ENCODE results near the gene JARID2.

Gene JARID2

DNA sequence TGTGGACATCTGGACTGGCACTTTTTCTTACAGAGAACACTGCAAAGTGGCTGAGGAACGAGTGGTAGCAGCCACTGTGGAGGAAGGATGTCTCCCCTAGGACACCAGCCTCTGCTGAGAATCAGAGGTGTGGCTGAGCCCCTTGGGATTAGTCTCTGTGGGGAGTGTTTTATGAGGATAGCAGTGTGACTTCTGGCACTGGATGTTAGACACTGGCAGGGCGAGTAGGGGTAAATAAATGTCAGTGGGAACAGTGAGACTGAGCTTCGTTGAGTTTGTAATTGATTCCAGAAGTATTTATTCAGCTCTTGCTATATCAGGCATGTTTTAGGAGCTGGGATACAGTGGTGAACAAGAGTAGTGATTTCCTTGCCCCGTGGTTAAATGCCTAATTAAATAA, 124.0 kb downstream of the JARID2 start:
- Histone ChIP-seq H3K9me3 (ENCODE audit: control insufficient read depth, insufficient read depth, low read depth, low read length) (no peaks in the 10 kb centered on the region), H3K36me3 (ENCODE audit: control insufficient read depth, insufficient read depth, low read length) (peaks cover 34% of the 10 kb centered on the region), H3K9ac (ENCODE audit: low read length) (no peak overlapping the region), H3K27ac (ENCODE audit: low read depth, low read length) (no peak overlapping the region), H3K4me1 (ENCODE audit: control insufficient read depth, insufficient read depth, low read length) (peaks cover 60% of the 10 kb centered on the region), H3K4me3 (ENCODE audit: low read depth, low read length) (no peak overlapping the region), H3K27me3 (ENCODE audit: control insufficient read depth, insufficient read depth, low read length) (no peaks in the 10 kb centered on the region)

DNA sequence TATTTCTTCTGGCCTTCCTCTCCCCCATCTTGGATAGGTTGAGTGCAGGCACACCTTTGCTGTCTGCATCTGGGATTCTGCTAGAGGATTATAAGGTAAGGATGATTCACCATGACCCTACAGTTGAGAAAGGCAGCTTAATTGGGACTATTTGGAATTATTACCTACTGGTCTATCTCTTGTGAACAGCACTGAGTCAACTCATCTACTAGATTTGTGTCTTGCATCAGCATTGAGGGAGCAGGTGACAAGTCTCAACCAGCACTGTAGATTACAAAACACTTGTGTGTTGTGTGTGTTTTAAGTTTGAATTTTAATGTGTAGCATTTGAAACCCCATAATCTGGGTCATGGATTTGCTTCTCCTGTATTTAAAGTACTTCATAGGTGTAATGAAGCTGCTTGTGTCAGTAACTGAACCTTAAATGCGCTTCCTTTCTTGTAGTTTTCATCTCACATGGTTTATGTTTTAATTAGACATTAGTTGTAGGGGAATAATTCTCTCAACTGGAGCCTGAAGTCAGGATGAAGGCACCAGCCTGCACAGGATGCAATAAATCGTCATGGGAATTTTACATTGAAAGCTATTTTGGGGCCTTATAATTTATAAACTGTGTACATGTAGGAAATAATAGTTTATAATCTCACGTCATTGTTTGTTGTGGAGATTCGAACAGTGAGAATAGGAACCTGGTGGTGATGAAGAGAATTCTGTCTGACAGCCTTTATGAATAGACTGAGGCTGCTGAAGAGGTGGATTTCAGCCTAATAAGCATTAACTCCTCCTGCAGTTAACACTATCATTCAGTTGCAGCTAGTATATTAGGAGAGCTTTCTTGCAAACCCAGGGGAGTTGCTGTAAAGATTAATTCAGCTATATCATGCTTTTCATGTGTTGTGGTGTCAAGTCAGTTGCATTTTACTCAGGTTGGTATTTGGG, 125.1 kb downstream of the JARID2 start:
- no peaks in the 10 kb centered on the region for H3K9me3 ChIP-seq (ENCODE audit: control insufficient read depth, insufficient read depth, low read depth, low read length)
- H3K4me1 ChIP-seq (ENCODE audit: control insufficient read depth, insufficient read depth, low read length), result peaks cover 58% of the 10 kb centered on the region
- H3K9ac ChIP-seq (ENCODE audit: low read length), result no peak overlapping the region
- no peak overlapping the region for H3K4me3 ChIP-seq (ENCODE audit: low read depth, low read length)
- H3K36me3 ChIP-seq (ENCODE audit: control insufficient read depth, insufficient read depth, low read length), result peaks cover 45% of the 10 kb centered on the region
- no peaks in the 10 kb centered on the region for H3K27me3 ChIP-seq (ENCODE audit: control insufficient read depth, insufficient read depth, low read length)
- H3K27ac ChIP-seq (ENCODE audit: low read depth, low read length), result no peak overlapping the region

- Histone ChIP-seq H3K9ac (ENCODE audit: low read length) (no peak overlapping the region), H3K4me3 (ENCODE audit: low read depth, low read length) (no peak overlapping the region), H3K36me3 (ENCODE audit: control insufficient read depth, insufficient read depth, low read length) (peaks cover 57% of the 10 kb centered on the region), H3K27ac (ENCODE audit: low read depth, low read length) (no peak overlapping the region), H3K4me1 (ENCODE audit: control insufficient read depth, insufficient read depth, low read length) (peaks cover 51% of the 10 kb centered on the region), H3K27me3 (ENCODE audit: control insufficient read depth, insufficient read depth, low read length) (no peaks in the 10 kb centered on the region), H3K9me3 (ENCODE audit: control insufficient read depth, insufficient read depth, low read depth, low read length) (no peaks in the 10 kb centered on the region)
Observed at GRCh38 chr6:15372932-15373331, 127.1 kb downstream of the JARID2 start.

DNA sequence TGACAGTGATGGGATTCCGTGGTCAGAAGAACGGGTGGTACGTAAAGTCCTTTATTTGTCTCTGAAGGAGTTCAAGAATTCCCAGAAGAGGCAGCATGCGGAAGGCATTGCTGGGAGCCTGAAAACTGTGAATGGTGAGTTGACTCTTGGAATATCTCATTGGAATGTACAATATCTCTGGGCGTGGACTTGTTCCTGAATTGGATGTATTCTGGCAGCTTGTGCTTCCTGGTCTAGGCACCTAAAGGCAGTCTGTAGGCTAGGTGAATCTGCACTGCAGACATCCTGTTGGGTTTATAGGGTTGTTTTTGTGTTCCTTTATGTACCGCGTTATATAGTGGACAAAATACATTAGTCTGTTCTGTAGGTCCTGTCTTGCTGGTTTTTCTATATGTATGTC, 128.2 kb downstream of the JARID2 start:
- no peaks in the 10 kb centered on the region for H3K9me3 ChIP-seq (ENCODE audit: control insufficient read depth, insufficient read depth, low read depth, low read length)
- no peak overlapping the region for H3K27ac ChIP-seq (ENCODE audit: low read depth, low read length)
- H3K9ac ChIP-seq (ENCODE audit: low read length), result no peak overlapping the region
- H3K4me1 ChIP-seq (ENCODE audit: control insufficient read depth, insufficient read depth, low read length), result peaks cover 55% of the 10 kb centered on the region
- no peak overlapping the region for H3K4me3 ChIP-seq (ENCODE audit: low read depth, low read length)
- H3K27me3 ChIP-seq (ENCODE audit: control insufficient read depth, insufficient read depth, low read length), result no peaks in the 10 kb centered on the region
- H3K36me3 ChIP-seq (ENCODE audit: control insufficient read depth, insufficient read depth, low read length), result peaks cover 51% of the 10 kb centered on the region

DNA sequence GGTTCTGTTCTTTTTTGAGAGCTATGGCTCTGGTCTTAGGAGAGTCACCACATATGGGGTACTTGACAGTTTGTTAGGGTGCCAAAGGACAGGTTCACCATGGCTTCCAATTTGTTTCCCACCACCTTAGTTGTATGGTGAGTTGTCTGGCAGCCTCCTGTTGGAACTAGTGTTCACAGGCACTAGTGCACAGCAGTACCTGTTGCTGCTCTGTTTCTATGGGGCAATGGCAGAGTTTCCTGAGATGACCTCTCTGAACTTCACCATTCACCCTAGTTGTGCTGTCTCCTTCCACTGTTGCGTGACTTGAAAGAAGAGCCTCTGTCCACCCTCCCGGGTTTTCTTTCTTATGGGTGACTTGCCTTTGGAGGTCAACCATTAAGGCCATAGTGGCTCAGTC, 129.1 kb downstream of the JARID2 start:
- Histone ChIP-seq H3K9ac (ENCODE audit: low read length) (no peak overlapping the region), H3K4me1 (ENCODE audit: control insufficient read depth, insufficient read depth, low read length) (peaks cover 55% of the 10 kb centered on the region), H3K27me3 (ENCODE audit: control insufficient read depth, insufficient read depth, low read length) (no peaks in the 10 kb centered on the region), H3K36me3 (ENCODE audit: control insufficient read depth, insufficient read depth, low read length) (peaks cover 46% of the 10 kb centered on the region), H3K9me3 (ENCODE audit: control insufficient read depth, insufficient read depth, low read depth, low read length) (no peaks in the 10 kb centered on the region), H3K27ac (ENCODE audit: low read depth, low read length) (no peak overlapping the region), H3K4me3 (ENCODE audit: low read depth, low read length) (no peak overlapping the region)

DNA sequence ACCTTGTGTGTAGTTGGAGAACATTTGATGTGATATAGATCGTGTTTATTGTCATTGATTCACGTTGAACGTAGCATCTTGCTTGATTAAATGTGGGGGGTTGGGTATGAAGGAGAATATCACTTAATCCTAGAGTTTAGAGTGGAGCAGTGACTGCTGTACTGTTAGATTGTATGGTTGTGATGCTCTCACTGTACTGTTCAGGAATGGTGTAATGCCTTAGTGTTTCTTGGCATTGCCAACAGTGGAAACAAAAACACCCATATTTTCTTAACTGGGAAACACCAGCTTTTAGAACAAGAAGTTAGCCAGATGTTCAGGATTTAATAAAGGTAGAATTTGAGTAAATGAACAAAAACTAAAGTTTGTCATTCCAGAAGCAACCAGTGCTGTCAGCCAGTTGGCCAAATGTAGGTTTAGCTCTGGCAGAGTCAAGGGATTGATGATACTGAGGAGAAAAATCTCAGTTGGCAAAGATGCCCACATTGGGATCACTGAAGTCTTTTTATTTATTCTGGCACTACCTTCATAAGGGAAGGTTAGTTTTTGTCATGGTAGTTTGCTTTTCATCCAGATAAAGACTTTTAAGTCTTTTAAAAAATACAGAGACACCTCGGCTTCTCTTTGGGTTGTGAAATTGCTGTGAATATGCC, 129.9 kb downstream of the JARID2 start:
- Histone ChIP-seq H3K27me3 (ENCODE audit: control insufficient read depth, insufficient read depth, low read length) (no peaks in the 10 kb centered on the region), H3K36me3 (ENCODE audit: control insufficient read depth, insufficient read depth, low read length) (peaks cover 44% of the 10 kb centered on the region), H3K27ac (ENCODE audit: low read depth, low read length) (no peak overlapping the region), H3K4me3 (ENCODE audit: low read depth, low read length) (no peak overlapping the region), H3K4me1 (ENCODE audit: control insufficient read depth, insufficient read depth, low read length) (peaks cover 58% of the 10 kb centered on the region), H3K9ac (ENCODE audit: low read length) (no peak overlapping the region), H3K9me3 (ENCODE audit: control insufficient read depth, insufficient read depth, low read depth, low read length) (no peaks in the 10 kb centered on the region)

GRCh38 chr6:15376900-15377487, 131.1 kb downstream of the JARID2 start:
- H3K27ac ChIP-seq (ENCODE audit: low read depth, low read length), result no peak overlapping the region
- H3K9ac ChIP-seq (ENCODE audit: low read length), result no peak overlapping the region
- H3K4me1 ChIP-seq (ENCODE audit: control insufficient read depth, insufficient read depth, low read length), result peaks cover 56% of the 10 kb centered on the region
- no peaks in the 10 kb centered on the region for H3K27me3 ChIP-seq (ENCODE audit: control insufficient read depth, insufficient read depth, low read length)
- H3K36me3 ChIP-seq (ENCODE audit: control insufficient read depth, insufficient read depth, low read length), result peaks cover 39% of the 10 kb centered on the region
- H3K4me3 ChIP-seq (ENCODE audit: low read depth, low read length), result no peak overlapping the region
- no peaks in the 10 kb centered on the region for H3K9me3 ChIP-seq (ENCODE audit: control insufficient read depth, insufficient read depth, low read depth, low read length)

DNA sequence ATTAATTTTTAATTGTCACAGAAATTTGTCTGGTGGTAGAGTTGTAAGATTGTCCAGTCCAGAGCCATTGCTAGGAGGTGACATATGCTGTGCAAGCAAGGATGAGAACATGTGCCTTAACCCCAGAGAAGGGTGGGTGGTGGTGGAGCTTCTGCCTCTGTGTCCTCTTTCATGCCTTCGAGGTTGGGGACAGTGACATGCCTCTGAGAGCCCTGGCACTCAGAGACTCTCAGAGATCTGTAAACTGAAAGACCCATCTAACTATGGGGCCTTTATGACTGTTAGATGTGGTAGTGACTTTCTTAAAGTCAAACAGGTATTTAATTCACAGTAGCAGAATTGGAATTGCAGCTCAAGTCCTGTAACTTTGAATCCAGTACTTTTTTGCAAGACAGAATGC, 132.4 kb downstream of the JARID2 start:
- Histone ChIP-seq H3K4me3 (ENCODE audit: low read depth, low read length) (no peak overlapping the region), H3K27me3 (ENCODE audit: control insufficient read depth, insufficient read depth, low read length) (no peaks in the 10 kb centered on the region), H3K27ac (ENCODE audit: low read depth, low read length) (no peak overlapping the region), H3K4me1 (ENCODE audit: control insufficient read depth, insufficient read depth, low read length) (peaks cover 65% of the 10 kb centered on the region), H3K9ac (ENCODE audit: low read length) (no peak overlapping the region), H3K36me3 (ENCODE audit: control insufficient read depth, insufficient read depth, low read length) (peaks cover 39% of the 10 kb centered on the region), H3K9me3 (ENCODE audit: control insufficient read depth, insufficient read depth, low read depth, low read length) (no peaks in the 10 kb centered on the region)

- Histone ChIP-seq H3K4me1 (ENCODE audit: control insufficient read depth, insufficient read depth, low read length) (peaks cover 69% of the 10 kb centered on the region), H3K4me3 (ENCODE audit: low read depth, low read length) (no peak overlapping the region), H3K27ac (ENCODE audit: low read depth, low read length) (no peak overlapping the region), H3K9ac (ENCODE audit: low read length) (no peak overlapping the region), H3K9me3 (ENCODE audit: control insufficient read depth, insufficient read depth, low read depth, low read length) (no peaks in the 10 kb centered on the region), H3K36me3 (ENCODE audit: control insufficient read depth, insufficient read depth, low read length) (peaks cover 33% of the 10 kb centered on the region), H3K27me3 (ENCODE audit: control insufficient read depth, insufficient read depth, low read length) (no peaks in the 10 kb centered on the region)
Observed at GRCh38 chr6:15378866-15379265, 133.0 kb downstream of the JARID2 start.

DNA sequence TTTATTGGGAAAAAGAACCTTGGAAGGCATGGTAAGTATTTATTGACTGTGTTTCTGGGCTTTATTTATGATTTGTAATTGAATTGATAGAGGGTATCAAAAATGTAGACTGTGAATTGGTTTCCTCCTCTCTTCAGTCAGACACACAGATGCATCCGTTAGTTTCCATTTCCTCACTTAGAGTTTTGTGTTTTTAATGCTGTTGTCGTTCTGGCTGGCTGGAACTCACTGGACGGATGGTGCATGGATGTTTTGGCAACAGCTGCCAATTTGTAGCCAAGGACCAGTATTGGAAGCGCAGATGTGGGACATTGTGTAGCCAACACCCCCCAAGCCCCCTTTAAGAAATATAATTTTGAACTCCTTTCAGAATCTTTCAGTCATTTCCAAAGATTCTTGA, 134.5 kb downstream of the JARID2 start:
- H3K27ac ChIP-seq (ENCODE audit: low read depth, low read length), result no peak overlapping the region
- H3K9me3 ChIP-seq (ENCODE audit: control insufficient read depth, insufficient read depth, low read depth, low read length), result no peaks in the 10 kb centered on the region
- H3K9ac ChIP-seq (ENCODE audit: low read length), result no peak overlapping the region
- H3K4me3 ChIP-seq (ENCODE audit: low read depth, low read length), result no peak overlapping the region
- H3K27me3 ChIP-seq (ENCODE audit: control insufficient read depth, insufficient read depth, low read length), result no peaks in the 10 kb centered on the region
- H3K36me3 ChIP-seq (ENCODE audit: control insufficient read depth, insufficient read depth, low read length), result peaks cover 18% of the 10 kb centered on the region
- H3K4me1 ChIP-seq (ENCODE audit: control insufficient read depth, insufficient read depth, low read length), result peaks cover 78% of the 10 kb centered on the region

- Histone ChIP-seq H3K9me3 (ENCODE audit: control insufficient read depth, insufficient read depth, low read depth, low read length) (no peaks in the 10 kb centered on the region), H3K27ac (ENCODE audit: low read depth, low read length) (no peak overlapping the region), H3K4me3 (ENCODE audit: low read depth, low read length) (no peak overlapping the region), H3K36me3 (ENCODE audit: control insufficient read depth, insufficient read depth, low read length) (peaks cover 4% of the 10 kb centered on the region), H3K4me1 (ENCODE audit: control insufficient read depth, insufficient read depth, low read length) (peaks cover 83% of the 10 kb centered on the region), H3K9ac (ENCODE audit: low read length) (no peak overlapping the region), H3K27me3 (ENCODE audit: control insufficient read depth, insufficient read depth, low read length) (no peaks in the 10 kb centered on the region)
Observed at GRCh38 chr6:15382089-15382488, 136.2 kb downstream of the JARID2 start.

Data from HUES6 (cell line).